Measurements from ENCODE around the gene AGBL3.

GRCh38 chr7:135164357-135165061 lies 178.2 kb downstream of the AGBL3 start:
- no peak for TF ChIP-seq SP1 (IDR thresholded peaks at IDR 0.05)
- no peak for TF ChIP-seq FOXM1 (IDR thresholded peaks at IDR 0.05; ENCODE audit: borderline replicate concordance)
- no peak for TF ChIP-seq BHLHE40 (IDR thresholded peaks at IDR 0.05; ENCODE audit: borderline replicate concordance)
- TF ChIP-seq ARNT (IDR thresholded peaks at IDR 0.05) = no peak
- no peak for TF ChIP-seq FOXK2 (IDR thresholded peaks at IDR 0.05)
- no peak for TF ChIP-seq ELF4 (IDR thresholded peaks at IDR 0.05)
- TF ChIP-seq, protein P1, sequence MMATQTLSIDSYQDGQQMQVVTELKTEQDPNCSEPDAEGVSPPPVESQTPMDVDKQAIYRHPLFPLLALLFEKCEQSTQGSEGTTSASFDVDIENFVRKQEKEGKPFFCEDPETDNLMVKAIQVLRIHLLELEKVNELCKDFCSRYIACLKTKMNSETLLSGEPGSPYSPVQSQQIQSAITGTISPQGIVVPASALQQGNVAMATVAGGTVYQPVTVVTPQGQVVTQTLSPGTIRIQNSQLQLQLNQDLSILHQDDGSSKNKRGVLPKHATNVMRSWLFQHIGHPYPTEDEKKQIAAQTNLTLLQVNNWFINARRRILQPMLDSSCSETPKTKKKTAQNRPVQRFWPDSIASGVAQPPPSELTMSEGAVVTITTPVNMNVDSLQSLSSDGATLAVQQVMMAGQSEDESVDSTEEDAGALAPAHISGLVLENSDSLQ (IDR thresholded peaks at IDR 0.05) = no peak
- TF ChIP-seq LEF1 (IDR thresholded peaks at IDR 0.05; ENCODE audit: borderline replicate concordance) = no peak

Data from HEK293T (cell line).